IMR-90 (cell line): ENCODE results near the gene FFAR2.

ENCODE experiments used
- BHLHE40 ChIP-seq: fragments of 150-350 bp; IDR thresholded peaks from 2 replicates; pipeline ENCODE4 v1.6.1; 2016; ENCODE audit warnings: mild to moderate bottlenecking, low read depth, low read length
- CTCF ChIP-seq: conservative IDR thresholded peaks from 2 replicates; pipeline ENCODE4 v1.5.1; 2012; ENCODE audit warnings: mild to moderate bottlenecking, low read depth, low read length, improper control_type of control experiment
- ELK1 ChIP-seq: fragments of 150-350 bp; IDR thresholded peaks from 2 replicates; pipeline ENCODE4 v1.6.1; 2016; ENCODE audit warnings: low read depth, mild to moderate bottlenecking, low read length, moderate library complexity, borderline replicate concordance
- MAFK ChIP-seq: IDR thresholded peaks from 2 replicates; pipeline ENCODE4 v1.6.1; 2012; ENCODE audit warnings: low read depth, low read length, improper control_type of control experiment
- MAZ ChIP-seq: IDR thresholded peaks from 2 replicates; pipeline ENCODE4 v1.6.1; 2012; ENCODE audit warnings: low read depth, mild to moderate bottlenecking, low read length, improper control_type of control experiment, moderate library complexity, borderline replicate concordance
- NFE2L2 ChIP-seq: fragments of 150-350 bp; IDR thresholded peaks from 2 replicates; pipeline ENCODE4 v1.6.1; 2016; ENCODE audit warnings: low read depth, mild to moderate bottlenecking, low read length
- POLR2A ChIP-seq: IDR thresholded peaks from 2 replicates; pipeline ENCODE4 v1.6.1; 2012; ENCODE audit warnings: mild to moderate bottlenecking, low read depth, low read length
- RAD21 ChIP-seq: IDR thresholded peaks from 2 replicates; pipeline ENCODE4 v1.6.1; 2012; ENCODE audit warnings: low read length, improper control_type of control experiment
- RCOR1 ChIP-seq: IDR thresholded peaks from 2 replicates; pipeline ENCODE4 v1.6.1; 2012; ENCODE audit warnings: mild to moderate bottlenecking, low read length, improper control_type of control experiment; ENCODE audit not compliant: insufficient replicate concordance
- RFX5 ChIP-seq: IDR thresholded peaks from 2 replicates; pipeline ENCODE4 v1.8.0; 2012; ENCODE audit warnings: low read depth, mild to moderate bottlenecking, low read length, moderate library complexity
- SMC3 ChIP-seq: fragments of 150-350 bp; IDR thresholded peaks from 2 replicates; pipeline ENCODE4 v1.6.1; 2016; ENCODE audit warnings: low read depth, mild to moderate bottlenecking, antibody characterized with exemption, low read length, moderate library complexity

- no peak for TF ChIP-seq CTCF
- TF ChIP-seq POLR2A = no peak
- no peak for TF ChIP-seq MAFK
- TF ChIP-seq RAD21 = no peak
- TF ChIP-seq NFE2L2 = no peak
- TF ChIP-seq SMC3 = no peak
- TF ChIP-seq ELK1 = no peak
- no peak for TF ChIP-seq RFX5
- no peak for TF ChIP-seq MAZ
- no peak for TF ChIP-seq BHLHE40
- TF ChIP-seq RCOR1 = no peak
Measured at GRCh38 chr19:35470128-35470527, 22.1 kb downstream of the FFAR2 start.
